HG03108 (cell line): Measurements from ENCODE around the gene GID4.

Source experiments
- ATAC-seq: cut with Tn5 transposase; IDR thresholded peaks from one replicate; pipeline ENCODE4 v1.9.1; 2021; ENCODE audit warnings: moderate library complexity; ENCODE audit not compliant: unreplicated experiment

GID4 gene

DNA sequence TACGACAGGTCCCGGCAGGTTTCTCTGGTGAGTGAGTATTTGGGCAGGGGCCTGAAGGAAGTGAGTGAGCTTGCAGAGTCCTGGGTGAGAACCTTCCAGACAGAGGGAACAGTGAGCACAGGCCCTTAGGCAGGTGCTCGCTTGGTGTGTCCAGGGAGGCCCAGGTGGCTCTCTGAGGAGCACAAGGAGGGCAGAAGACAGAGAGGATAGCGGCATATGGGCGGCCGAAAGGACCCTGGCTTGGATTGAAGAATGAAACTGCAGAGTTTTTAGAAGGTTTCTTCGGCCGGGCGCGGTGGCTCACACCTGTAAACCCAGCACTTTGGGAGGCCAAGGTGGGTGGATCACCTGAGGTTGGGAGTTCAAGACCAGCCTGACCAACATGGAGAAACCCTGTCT lies 55.2 kb downstream of the GID4 start:
- ATAC-seq = no peak

- ATAC-seq = no peak
Observed at GRCh38 chr17:18099516-18099915, 60.3 kb downstream of the GID4 start.

- ATAC-seq = no peak
Observed at GRCh38 chr17:18100616-18101015, 61.4 kb downstream of the GID4 start.

GRCh38 chr17:18101828-18102227 lies 62.6 kb downstream of the GID4 start:
- ATAC-seq = no peak

- ATAC-seq = no peak
Observed at GRCh38 chr17:18102640-18103039, 63.4 kb downstream of the GID4 start.

DNA sequence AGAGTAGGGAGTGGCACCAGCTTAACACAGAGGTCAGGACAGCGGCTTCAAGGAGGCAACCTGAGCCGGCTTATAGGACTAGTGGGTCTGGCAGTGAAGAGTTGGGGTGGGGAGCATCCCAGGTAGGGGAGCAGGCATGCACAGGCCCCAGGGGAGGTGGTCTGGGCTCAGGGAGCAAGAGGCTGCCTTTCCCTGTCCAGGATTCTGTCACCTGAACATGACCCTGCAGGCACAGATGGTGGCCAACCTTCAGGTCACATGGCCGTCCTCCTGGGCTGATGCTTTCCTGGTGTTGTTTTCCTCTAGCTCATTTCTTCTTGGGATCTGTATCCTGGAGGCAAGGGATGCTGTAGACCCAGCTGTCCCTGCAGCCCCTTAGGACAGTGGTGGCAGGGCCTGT lies 65.8 kb downstream of the GID4 start:
- no peak for ATAC-seq

DNA sequence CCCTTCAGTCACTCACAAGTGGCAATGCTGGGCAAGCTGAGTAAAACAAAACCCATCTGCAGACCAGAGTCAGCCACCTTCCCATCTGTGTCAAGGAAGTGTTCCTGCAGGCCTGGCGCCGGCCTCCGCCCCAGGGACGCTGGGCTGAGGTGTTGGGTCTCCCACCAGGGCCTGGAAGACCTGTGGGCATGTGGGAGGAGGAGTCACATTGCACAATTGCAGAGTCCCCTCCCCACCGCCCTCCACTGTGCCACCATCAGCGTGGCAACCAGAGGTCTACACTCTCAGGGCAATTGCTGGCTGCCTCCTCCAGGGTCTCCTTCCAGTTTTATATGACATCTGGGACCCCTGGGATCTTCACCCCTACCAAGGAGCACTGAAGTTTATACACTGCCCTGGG lies 66.4 kb downstream of the GID4 start:
- no peak for ATAC-seq

GRCh38 chr17:18106211-18106610 lies 67.0 kb downstream of the GID4 start:
- ATAC-seq = no peak

- no peak for ATAC-seq
Observed at GRCh38 chr17:18107061-18107790, 68.0 kb downstream of the GID4 start.

GRCh38 chr17:18107971-18108370 lies 68.8 kb downstream of the GID4 start:
- no peak for ATAC-seq

DNA sequence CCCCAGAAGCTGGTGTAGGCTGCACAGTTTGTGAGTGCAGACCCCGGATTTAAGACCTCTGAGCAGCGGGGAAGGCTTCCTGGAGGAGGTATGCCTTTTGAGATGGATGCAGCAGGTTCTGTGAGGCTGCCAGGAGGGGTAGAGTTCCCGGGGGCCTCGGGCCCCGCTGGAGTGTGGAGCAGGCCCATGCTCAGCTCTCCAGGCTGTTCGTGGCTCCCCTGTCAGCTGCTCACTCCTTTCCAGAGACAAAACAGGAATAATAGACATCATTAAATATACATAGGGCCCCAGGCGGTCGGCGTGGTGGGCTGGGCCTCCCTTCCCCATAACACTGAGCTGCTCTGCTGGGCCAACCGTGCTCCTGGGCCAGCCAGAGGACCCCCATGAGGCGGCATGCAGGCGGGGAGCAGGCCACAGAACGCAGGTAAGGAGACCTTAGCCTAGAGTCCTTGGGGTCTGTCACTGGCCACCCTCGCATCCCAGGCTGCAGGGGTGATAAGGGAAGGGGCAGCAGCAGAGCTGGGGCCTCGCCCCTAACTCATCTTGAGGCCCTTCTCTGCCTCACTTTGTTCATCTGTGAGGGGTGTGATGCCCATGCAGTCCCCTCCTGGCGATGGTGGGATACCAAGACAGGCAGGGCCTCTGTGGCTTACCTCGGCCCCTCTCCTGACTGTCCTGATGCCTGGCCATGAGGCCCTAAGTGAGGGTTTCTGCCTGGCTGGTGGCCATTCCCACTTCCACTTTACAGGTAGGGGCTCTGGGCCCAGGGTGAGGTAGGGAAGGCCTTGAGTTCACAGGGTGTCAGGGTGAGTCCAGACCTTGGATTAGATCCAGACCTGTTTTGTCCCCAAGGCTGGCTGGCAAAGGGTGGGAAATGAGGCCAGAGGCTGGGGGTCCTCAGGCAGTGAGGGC lies 69.4 kb downstream of the GID4 start, which contains the start of gene MYO15A:
TSS of gene MYO15A (plus strand) at position 356 of the 912 bp plus-strand sequence. CDS start 10,045 bp downstream, outside the sequence.
- ATAC-seq = no peak

DNA sequence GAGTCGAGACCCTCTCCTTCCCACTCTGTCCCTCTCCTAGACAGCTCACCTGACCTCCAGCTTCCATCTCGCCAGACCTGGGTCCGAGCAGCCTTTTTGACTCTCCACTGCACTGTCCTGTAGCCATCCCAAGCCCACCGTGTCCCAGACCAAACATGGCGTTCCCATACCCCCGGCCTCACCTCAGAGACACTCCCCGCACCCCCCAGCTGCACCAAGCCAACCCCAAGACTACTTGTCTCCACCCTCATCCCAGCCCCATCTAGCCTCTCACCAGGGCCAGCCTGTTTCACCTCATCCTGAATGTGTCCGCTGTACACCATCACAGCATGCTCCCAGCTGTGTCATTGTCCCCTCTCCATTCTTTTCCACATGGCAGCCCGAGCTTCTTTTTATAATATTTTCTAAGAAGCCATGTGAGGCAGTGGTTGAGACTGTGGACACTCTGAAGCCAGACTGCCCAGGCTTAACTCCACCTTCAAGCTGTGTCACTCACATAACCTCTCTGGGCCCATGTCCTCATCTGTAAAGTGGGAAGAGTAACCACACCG lies 70.8 kb downstream of the GID4 start:
- ATAC-seq = no peak

- ATAC-seq = no peak
Observed at GRCh38 chr17:18110636-18111145, 71.5 kb downstream of the GID4 start.

GRCh38 chr17:18111330-18111971 lies 72.2 kb downstream of the GID4 start:
- ATAC-seq = no peak

DNA sequence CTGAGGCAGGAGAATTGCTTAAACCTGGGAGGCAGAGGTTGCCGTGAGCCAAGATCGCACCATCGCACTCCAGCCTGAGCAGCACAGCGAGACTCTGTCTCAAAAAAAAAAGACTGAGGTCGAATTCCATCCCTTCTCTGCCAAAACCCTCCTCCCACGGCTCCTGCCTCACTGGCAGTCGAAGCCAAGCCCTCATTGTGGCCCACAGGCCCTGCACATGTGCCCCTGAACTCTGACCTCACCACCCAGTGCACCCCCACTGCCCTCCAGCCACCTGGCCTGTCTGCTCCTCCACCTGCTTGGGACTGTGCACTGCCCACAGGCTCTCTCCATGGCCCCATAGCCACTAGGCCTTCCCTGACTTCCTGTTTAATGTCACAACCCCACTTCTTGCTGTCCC lies 76.3 kb downstream of the GID4 start:
- ATAC-seq = no peak

DNA sequence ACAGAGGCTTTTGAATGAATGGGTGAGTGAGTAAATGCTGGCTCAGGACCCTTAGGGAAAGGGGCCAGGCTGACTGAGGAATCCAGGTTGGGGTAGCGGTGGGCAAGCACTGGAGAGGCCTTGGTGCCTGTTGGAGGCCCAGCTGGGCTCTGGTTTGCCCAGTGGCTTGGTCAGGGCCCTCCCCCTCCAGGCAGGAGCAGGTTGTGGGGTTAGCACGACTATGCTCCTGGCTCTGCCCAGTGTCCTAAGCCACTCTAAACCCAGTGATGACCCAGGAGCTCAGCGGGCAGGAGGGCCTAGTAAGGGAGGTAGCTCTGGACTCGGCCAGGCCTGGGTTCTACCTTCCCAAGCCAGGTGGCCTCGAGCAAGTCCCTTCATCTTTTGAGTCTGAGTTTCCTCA lies 76.9 kb downstream of the GID4 start:
- ATAC-seq = no peak

GRCh38 chr17:18117533-18117932 lies 78.3 kb downstream of the GID4 start:
- ATAC-seq = no peak
